ENCODE data around the gene VIPR2. TPM values are rescaled to one million over a fixed set of nuclear protein-coding genes. Genes with fewer than 3 reads are reported as not detected.

VIPR2 gene
- total and polyA plus RNA-seq, 3 donors from 2014 or later = 2.5 to 5.3 (median 4.9) TPM

- TF ChIP-seq POLR2A (IDR thresholded peaks at IDR 0.05) (no peak), CTCF (IDR thresholded peaks at IDR 0.05) (no peak)
- Histone ChIP-seq H3K36me3 (ENCODE audit: low read depth, missing control alignments) (no peaks in the 10 kb centered on the region), H3K27me3 (no peaks in the 10 kb centered on the region), H3K4me1 (no peaks in the 10 kb centered on the region), H3K9me3 (no peaks in the 10 kb centered on the region), H3K4me3 (no peak overlapping the region), H3K27ac (no peak overlapping the region)
- no peak for DNase-seq
- intact Hi-C loops (cut with DNase I; ENCODE audit: low total_unique reads) = no loop called here
Observed at GRCh38 chr7:159076333-159076732, 68.3 kb downstream of the VIPR2 start.

- no peak overlapping the region for H3K27ac ChIP-seq
- TF ChIP-seq POLR2A (IDR thresholded peaks at IDR 0.05) = no peak
- TF ChIP-seq CTCF (IDR thresholded peaks at IDR 0.05) = no peak
- 66 to 71% methylated on average over 8 to 17 of the region's 17 CpGs for WGBS, 2 donors
- H3K36me3 ChIP-seq (ENCODE audit: low read depth, missing control alignments) = no peaks in the 10 kb centered on the region
- H3K9me3 ChIP-seq = no peaks in the 10 kb centered on the region
- H3K27me3 ChIP-seq = no peaks in the 10 kb centered on the region
- intact Hi-C loops (cut with DNase I; ENCODE audit: low total_unique reads) = no loop called here
- no peak overlapping the region for H3K4me3 ChIP-seq
- peak; percentile 12 for DNase-seq
- no peaks in the 10 kb centered on the region for H3K4me1 ChIP-seq
Observed at GRCh38 chr7:159075563-159076238, 69.0 kb downstream of the VIPR2 start.

- Histone ChIP-seq H3K27ac (no peak overlapping the region), H3K27me3 (no peaks in the 10 kb centered on the region), H3K4me1 (peaks cover 17% of the 10 kb centered on the region), H3K9me3 (no peaks in the 10 kb centered on the region), H3K36me3 (ENCODE audit: low read depth, missing control alignments) (no peaks in the 10 kb centered on the region), H3K4me3 (no peak overlapping the region)
- intact Hi-C loops (cut with DNase I; ENCODE audit: low total_unique reads) = no loop called here
- WGBS, 2 donors = 94 to 97% methylated on average over 5 to 6 of the region's 6 CpGs
- no peak for DNase-seq
- TF ChIP-seq POLR2A (IDR thresholded peaks at IDR 0.05) (no peak), CTCF (IDR thresholded peaks at IDR 0.05) (no peak)
Observed at GRCh38 chr7:159071260-159071659, 73.4 kb downstream of the VIPR2 start.

- DNase-seq = no peak
- Histone ChIP-seq H3K9me3 (no peaks in the 10 kb centered on the region), H3K27me3 (no peaks in the 10 kb centered on the region), H3K4me3 (no peak overlapping the region), H3K36me3 (ENCODE audit: low read depth, missing control alignments) (no peaks in the 10 kb centered on the region), H3K4me1 (peaks cover 17% of the 10 kb centered on the region), H3K27ac (no peak overlapping the region)
- intact Hi-C loops (cut with DNase I; ENCODE audit: low total_unique reads) = no loop called here
- WGBS, 2 donors = 58 to 62% methylated on average over 17 of the region's 17 CpGs
- TF ChIP-seq POLR2A (IDR thresholded peaks at IDR 0.05) = no peak
- TF ChIP-seq CTCF (IDR thresholded peaks at IDR 0.05) = no peak
Observed at GRCh38 chr7:159070431-159071148, 74.1 kb downstream of the VIPR2 start.
